Upper lobe of right lung (tissue), 1 donor: Measurements from ENCODE around the gene HPGD. TPM values are rescaled to one million over a fixed set of nuclear protein-coding genes. Genes with fewer than 3 reads are reported as not detected.

Experiments
- ATAC-seq: fragments of 200-7000 bp; cut with Tn5 transposase; one replicate; pipeline ENCODE4 v1.9.1; 2020; ENCODE audit warnings: mild to moderate bottlenecking, moderate library complexity
- DNase-seq: peaks from one replicate; pipeline ENCODE4 v3.0.0-alpha.2; 2020
- H3K27ac ChIP-seq: fragments of 200-600 bp; one replicate; pipeline ENCODE4 v1.8.0; 2022
- H3K27me3 ChIP-seq: fragments of 200-600 bp; one replicate; pipeline ENCODE4 v1.8.0; 2022; ENCODE audit warnings: mild to moderate bottlenecking
- H3K36me3 ChIP-seq: fragments of 200-600 bp; one replicate; pipeline ENCODE4 v1.8.0; 2022
- H3K4me1 ChIP-seq: fragments of 200-600 bp; one replicate; pipeline ENCODE4 v1.8.0; 2022
- H3K4me3 ChIP-seq: fragments of 200-600 bp; one replicate; pipeline ENCODE4 v1.8.0; 2022; ENCODE audit warnings: mild to moderate bottlenecking
- H3K9me3 ChIP-seq: fragments of 200-600 bp; one replicate; pipeline ENCODE4 v1.8.0; 2022
- CTCF ChIP-seq: fragments of 200-600 bp; IDR thresholded peaks from one replicate; pipeline ENCODE4 v1.8.0; 2022; ENCODE audit warnings: antibody characterized with exemption
- intact Hi-C: fragments of 100-400 bp; cut with DNase I; formaldehyde crosslinking; loops from one replicate; pipeline ENCODE4 v1.11.0; 2022
- total RNA-seq: library from RNA; stranded (reverse); fragmentation: NEBNext Ultra II Directional; extraction: Animal tissue kit (Norgen Biotek cat#: 25700); gene quantifications from one replicate; pipeline ENCODE4 v1.2.1, GENCODE V29; 2021
- donor health status: DM: no; HTN: yes; CAD: no; lungs with severe emphysema.

The HPGD gene
- total RNA-seq, 1 donor from 2014 or later, result 77.2 TPM

DNA sequence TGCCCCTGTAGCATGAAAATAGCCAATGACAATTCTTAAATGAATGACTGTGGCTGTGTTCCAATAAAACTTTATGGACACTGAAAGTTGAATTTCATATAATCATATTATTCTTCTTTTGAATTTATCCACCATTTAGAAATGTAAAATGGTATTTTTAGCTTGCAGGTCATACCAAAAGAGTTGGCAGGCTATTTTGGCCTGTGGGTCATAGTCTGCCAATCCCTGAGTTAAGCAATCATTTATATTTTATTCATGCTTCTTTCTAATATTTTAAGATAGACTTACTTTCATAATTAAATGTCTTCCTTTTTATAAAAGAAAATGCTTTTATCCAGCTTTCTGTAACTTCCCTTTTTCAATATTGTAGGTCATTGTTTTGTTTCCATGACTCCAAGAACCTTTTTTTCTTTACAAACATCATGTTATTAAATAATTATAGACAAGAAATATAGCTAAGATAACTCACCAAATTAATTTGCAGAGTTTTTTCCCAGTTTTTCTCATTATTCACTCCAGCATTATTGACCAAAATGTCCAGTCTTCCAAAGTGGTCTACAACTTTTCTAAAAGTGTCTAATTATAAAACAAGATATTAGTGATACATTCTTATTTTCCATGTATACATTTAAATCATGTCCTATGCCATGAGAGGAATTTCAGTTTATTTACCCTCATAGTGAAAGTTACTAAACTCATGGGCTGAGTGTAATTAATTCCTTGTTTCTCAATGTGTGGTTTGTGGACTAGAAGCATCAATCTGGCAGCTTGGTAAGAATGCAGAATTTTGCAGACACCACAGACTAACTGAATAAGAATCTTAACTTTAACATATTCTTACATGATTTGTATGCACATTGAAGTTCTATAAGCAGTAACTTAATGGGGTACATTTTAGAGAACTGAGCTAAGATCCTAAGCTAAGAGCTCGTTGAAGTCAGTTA, 4.5 kb downstream of the HPGD start:
- no peak overlapping the region for H3K4me3 ChIP-seq
- no peaks in the 10 kb centered on the region for H3K36me3 ChIP-seq
- peaks cover 5% of the 10 kb centered on the region for H3K4me1 ChIP-seq
- no peak for ATAC-seq
- no peaks in the 10 kb centered on the region for H3K27me3 ChIP-seq
- intact Hi-C loops, result no loop called here
- DNase-seq, result no peak
- H3K9me3 ChIP-seq, result no peaks in the 10 kb centered on the region
- no peak for TF ChIP-seq CTCF
- H3K27ac ChIP-seq, result no peak overlapping the region

DNA sequence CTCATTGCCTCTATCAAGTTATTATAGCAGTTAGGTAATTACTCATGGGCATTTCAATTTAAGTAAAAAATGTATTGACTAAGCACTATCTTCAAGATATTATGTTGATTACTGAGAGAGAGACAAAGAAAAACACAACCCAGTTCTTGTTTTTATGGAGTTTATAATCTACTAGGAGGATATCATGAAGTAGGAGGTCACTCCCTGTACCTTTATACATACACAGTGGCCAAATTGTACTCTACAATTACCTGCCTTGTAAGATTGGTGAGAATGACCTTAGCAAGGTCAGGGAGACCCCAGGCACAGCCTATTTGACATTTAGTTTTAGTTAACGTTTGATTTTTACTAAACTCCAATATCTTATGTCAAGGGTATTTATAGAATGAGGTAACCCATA, 5.5 kb downstream of the HPGD start:
- Histone ChIP-seq H3K4me3 (no peak overlapping the region), H3K9me3 (no peaks in the 10 kb centered on the region), H3K36me3 (no peaks in the 10 kb centered on the region), H3K27ac (no peak overlapping the region), H3K27me3 (no peaks in the 10 kb centered on the region), H3K4me1 (peaks cover 5% of the 10 kb centered on the region)
- ATAC-seq (no peak), DNase-seq (no peak)
- intact Hi-C loops, result no loop called here
- TF ChIP-seq CTCF, result no peak

DNA sequence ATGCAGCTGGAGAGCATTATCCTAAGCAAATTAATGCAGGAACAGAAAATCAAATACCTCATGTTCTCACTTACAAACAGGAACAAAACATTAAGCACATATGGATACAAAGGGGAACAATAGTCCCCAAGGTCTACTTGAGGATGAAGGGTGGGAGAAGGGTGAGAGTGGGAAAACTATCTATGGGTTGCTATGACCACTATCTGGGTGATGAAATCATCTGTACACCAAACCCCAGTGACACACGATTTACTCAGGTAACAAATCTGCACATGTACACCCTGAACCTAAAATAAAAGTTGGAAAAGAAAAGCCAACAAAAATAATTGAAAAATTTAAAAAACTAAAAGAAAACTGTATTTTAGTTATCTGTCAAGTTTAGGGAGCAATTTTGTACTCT, 5.9 kb downstream of the HPGD start:
- Histone ChIP-seq H3K27ac (no peak overlapping the region), H3K9me3 (no peaks in the 10 kb centered on the region), H3K4me1 (peaks cover under 1% of the 10 kb centered on the region), H3K4me3 (no peak overlapping the region), H3K27me3 (no peaks in the 10 kb centered on the region), H3K36me3 (no peaks in the 10 kb centered on the region)
- ATAC-seq (no peak), DNase-seq (no peak)
- TF ChIP-seq CTCF, result no peak
- intact Hi-C loops, result no loop called here

DNA sequence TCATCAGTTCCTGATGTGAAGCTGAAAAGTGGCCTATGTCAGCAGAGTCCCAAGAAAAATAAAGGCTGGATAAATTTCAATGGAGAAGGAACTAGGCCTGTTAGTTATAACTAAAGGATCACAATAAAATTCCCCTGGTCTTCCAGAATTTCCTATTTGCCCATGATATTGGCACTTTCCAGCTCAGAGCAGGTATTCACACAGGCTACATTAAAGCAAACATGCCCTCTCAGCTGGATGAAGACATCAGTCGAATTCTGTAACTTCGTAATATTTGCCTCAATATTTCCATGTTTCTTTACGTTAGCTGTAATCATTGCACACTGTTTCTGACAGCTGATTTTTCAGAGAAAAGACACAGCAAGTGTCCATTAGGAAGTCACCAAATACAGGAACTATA, 9.5 kb downstream of the HPGD start:
- Histone ChIP-seq H3K36me3 (no peaks in the 10 kb centered on the region), H3K27ac (no peak overlapping the region), H3K27me3 (no peaks in the 10 kb centered on the region), H3K9me3 (no peaks in the 10 kb centered on the region), H3K4me1 (no peaks in the 10 kb centered on the region), H3K4me3 (no peak overlapping the region)
- ATAC-seq (no peak), DNase-seq (no peak)
- TF ChIP-seq CTCF, result no peak
- intact Hi-C loops, result no loop called here

GRCh38 chr4:174505892-174506291, 16.4 kb downstream of the HPGD start:
- H3K4me3 ChIP-seq, result no peak overlapping the region
- H3K27ac ChIP-seq, result no peak overlapping the region
- intact Hi-C loops, result no loop called here
- no peaks in the 10 kb centered on the region for H3K9me3 ChIP-seq
- TF ChIP-seq CTCF, result no peak
- DNase-seq (no peak), ATAC-seq (no peak)
- no peaks in the 10 kb centered on the region for H3K27me3 ChIP-seq
- no peaks in the 10 kb centered on the region for H3K4me1 ChIP-seq
- no peaks in the 10 kb centered on the region for H3K36me3 ChIP-seq
